IMR-90 (cell line): Measurements from ENCODE around the gene KDM4B. TPM values are rescaled to one million over a fixed set of nuclear protein-coding genes. Genes with fewer than 3 reads are reported as not detected.
A peak's percentile ranks its signal among the peaks of the same experiment; 100 is the strongest.

Experiments used
- ATAC-seq: fragments of 200-7000 bp; cut with Tn5 transposase; 2 replicates; pipeline ENCODE4 v1.9.1; 2020; ENCODE audit warnings: low read depth, mild to moderate bottlenecking, moderate library complexity
- BruUV-seq: library from RNA; stranded (reverse); fragments of 400-500 nt; replicated peaks from 2 replicates; lab custom pipeline; 2021; lab: Mats Ljungman, UMichigan
- CTCF ChIA-PET: fragments of 300-600 bp; formaldehyde crosslinking; extraction: SDS; loops from one replicate; lab custom pipeline; 2021; ENCODE audit warnings: antibody characterized with exemption; lab: Yijun Ruan, JAX
- POLR2A ChIA-PET: fragments of 300-600 bp; sonication (Branson Sonifier 250); formaldehyde crosslinking; loops from one replicate; lab custom pipeline; 2022; ENCODE audit warnings: antibody characterized with exemption; ENCODE audit not compliant: unreplicated experiment; lab: Charles Lee
- DNase-seq: peaks from one replicate; pipeline ENCODE4 v3.0.0; 2013
- H2AFZ ChIP-seq: replicated peaks from 2 replicates; pipeline ENCODE3; 2013; ENCODE audit warnings: low read length, mild to moderate bottlenecking; ENCODE audit not compliant: poor library complexity
- H2AK5ac ChIP-seq: 2 replicates; pipeline ENCODE4 v1.6.1; 2013; ENCODE audit warnings: low read depth, low read length, inconsistent platforms
- H2AK9ac ChIP-seq: replicated peaks from 2 replicates; pipeline ENCODE3; 2013; ENCODE audit warnings: mild to moderate bottlenecking, low read depth, low read length, moderate library complexity; ENCODE audit not compliant: poor library complexity
- H2BK120ac ChIP-seq: 2 replicates; pipeline ENCODE4 v1.6.1; 2013; ENCODE audit warnings: low read depth, low read length, inconsistent platforms
- H2BK15ac ChIP-seq: 3 replicates; pipeline ENCODE4 v1.6.1; 2013; ENCODE audit warnings: low read depth, low read length, inconsistent platforms
- H2BK20ac ChIP-seq: 2 replicates; pipeline ENCODE4 v1.6.1; 2013; ENCODE audit warnings: low read depth, mild to moderate bottlenecking, inconsistent platforms, low read length, moderate library complexity
- H2BK5ac ChIP-seq: 2 replicates; pipeline ENCODE4 v1.6.1; 2013; ENCODE audit warnings: mild to moderate bottlenecking, low read depth, low read length, inconsistent platforms; ENCODE audit not compliant: poor library complexity, severe bottlenecking
- H3K14ac ChIP-seq: replicated peaks from 2 replicates; pipeline ENCODE4 v1.6.1; 2013; ENCODE audit warnings: low read depth, low read length, inconsistent platforms
- H3K18ac ChIP-seq: 2 replicates; pipeline ENCODE4 v1.6.1; 2013; ENCODE audit warnings: low read depth, low read length, control low read depth
- H3K23ac ChIP-seq: 2 replicates; pipeline ENCODE4 v1.6.1; 2013; ENCODE audit warnings: low read depth, low read length, inconsistent platforms
- H3K27ac ChIP-seq: 2 replicates; pipeline ENCODE4 v1.5.1; 2013; ENCODE audit warnings: mild to moderate bottlenecking, control low read depth, low read length; ENCODE audit not compliant: insufficient read depth
- H3K27me3 ChIP-seq: 2 replicates; pipeline ENCODE4 v1.6.1; 2013; ENCODE audit warnings: low read length; ENCODE audit not compliant: control insufficient read depth, insufficient read depth
- H3K36me3 ChIP-seq: 2 replicates; pipeline ENCODE4 v1.6.1; 2013; ENCODE audit warnings: low read length, mixed read lengths; ENCODE audit not compliant: control insufficient read depth, insufficient read depth
- H3K4ac ChIP-seq: 2 replicates; pipeline ENCODE4 v1.6.1; 2013; ENCODE audit warnings: low read depth, low read length, inconsistent platforms
- H3K4me1 ChIP-seq: 2 replicates; pipeline ENCODE4 v1.6.1; 2013; ENCODE audit warnings: low read length, mixed read lengths; ENCODE audit not compliant: control insufficient read depth, insufficient read depth
- H3K4me2 ChIP-seq: 2 replicates; pipeline ENCODE4 v1.6.1; 2013; ENCODE audit warnings: low read depth, mild to moderate bottlenecking, control low read depth, low read length, moderate library complexity
- H3K4me3 ChIP-seq: 2 replicates; pipeline ENCODE4 v1.5.1; 2013; ENCODE audit warnings: low read depth, mild to moderate bottlenecking, control low read depth, low read length, moderate library complexity; ENCODE audit not compliant: insufficient read depth
- H3K56ac ChIP-seq: 2 replicates; pipeline ENCODE4 v1.6.1; 2013; ENCODE audit warnings: low read length, inconsistent platforms; ENCODE audit not compliant: insufficient read depth; ENCODE audit errors: extremely low read depth
- H3K79me1 ChIP-seq, 2 experiments: 2 replicates each; pipeline ENCODE4 v1.6.1; 2013; ENCODE audit warnings: low read length in 2 of 2, inconsistent platforms in 1 of 2, low read depth in 1 of 2
- H3K9ac ChIP-seq: 2 replicates; pipeline ENCODE4 v1.6.1; 2013; ENCODE audit warnings: low read depth, low read length, control low read depth
- H3K9me1 ChIP-seq: 2 replicates; pipeline ENCODE4 v1.6.1; 2013; ENCODE audit warnings: low read length, inconsistent platforms; ENCODE audit not compliant: insufficient read depth
- H3K9me3 ChIP-seq: 2 replicates; pipeline ENCODE4 v1.6.1; 2013; ENCODE audit warnings: low read length; ENCODE audit not compliant: control insufficient read depth, insufficient read depth
- H4K20me1 ChIP-seq: 2 replicates; pipeline ENCODE4 v1.6.1; 2013; ENCODE audit warnings: low read length, inconsistent platforms; ENCODE audit not compliant: insufficient read depth
- H4K5ac ChIP-seq: 2 replicates; pipeline ENCODE4 v1.6.1; 2013; ENCODE audit warnings: mild to moderate bottlenecking, low read depth, low read length, control low read depth
- H4K8ac ChIP-seq, 2 experiments: 2 replicates each; pipeline ENCODE4 v1.6.1; 2013; ENCODE audit warnings: low read depth in 2 of 2, low read length in 2 of 2, control low read depth in 1 of 2, inconsistent platforms in 1 of 2
- H4K91ac ChIP-seq: 2 replicates; pipeline ENCODE4 v1.6.1; 2013; ENCODE audit warnings: low read depth, low read length, inconsistent platforms; ENCODE audit not compliant: insufficient read depth
- CEBPB ChIP-seq: IDR thresholded peaks from 2 replicates; pipeline ENCODE4 v1.6.1; 2012; ENCODE audit warnings: low read depth, low read length, improper control_type of control experiment
- CHD1 ChIP-seq: IDR thresholded peaks from 2 replicates; pipeline ENCODE4 v1.6.1; 2012; ENCODE audit warnings: low read depth, low read length, improper control_type of control experiment
- CTCF ChIP-seq: conservative IDR thresholded peaks from 2 replicates; pipeline ENCODE4 v1.5.1; 2012; ENCODE audit warnings: mild to moderate bottlenecking, low read depth, low read length, improper control_type of control experiment
- FOS ChIP-seq: fragments of 150-350 bp; IDR thresholded peaks from 2 replicates; pipeline ENCODE4 v1.6.1; 2016; ENCODE audit warnings: low read depth, low read length
- NFE2L2 ChIP-seq: fragments of 150-350 bp; IDR thresholded peaks from 2 replicates; pipeline ENCODE4 v1.6.1; 2016; ENCODE audit warnings: low read depth, mild to moderate bottlenecking, low read length
- POLR2A ChIP-seq: IDR thresholded peaks from 2 replicates; pipeline ENCODE4 v1.6.1; 2012; ENCODE audit warnings: mild to moderate bottlenecking, low read depth, low read length
- RCOR1 ChIP-seq: IDR thresholded peaks from 2 replicates; pipeline ENCODE4 v1.6.1; 2012; ENCODE audit warnings: mild to moderate bottlenecking, low read length, improper control_type of control experiment; ENCODE audit not compliant: insufficient replicate concordance
- RFX5 ChIP-seq: IDR thresholded peaks from 2 replicates; pipeline ENCODE4 v1.8.0; 2012; ENCODE audit warnings: low read depth, mild to moderate bottlenecking, low read length, moderate library complexity
- SMC3 ChIP-seq: fragments of 150-350 bp; IDR thresholded peaks from 2 replicates; pipeline ENCODE4 v1.6.1; 2016; ENCODE audit warnings: low read depth, mild to moderate bottlenecking, antibody characterized with exemption, low read length, moderate library complexity
- WGBS, 2 experiments: methylation state at CpG; one replicate each; pipeline versions ENCODE4 v1.1.5 to v1.1.7; 2013; ENCODE audit warnings: missing lambda C conversion rate in 2 of 2; ENCODE audit not compliant: insufficient read length in 1 of 2; ENCODE audit errors: extremely low coverage in 2 of 2; 5-methylcytosine and 5-hydroxymethylcytosine counted together
- dilution Hi-C: fragments of 300-500 bp; cut with HindIII; formaldehyde crosslinking; loops from one replicate; pipeline ENCODE4 v1.14.3; 2018; ENCODE audit warnings: low sequenced_read_pairs; ENCODE audit not compliant: unreplicated experiment
- in situ Hi-C: fragments of 300-500 bp; cut with MboI; formaldehyde crosslinking; loops from 3 replicates; pipeline ENCODE4 v1.14.3; 2019; ENCODE audit warnings: low sequenced_read_pairs, inconsistent platforms, mixed read lengths
- intact Hi-C: fragments of 100-400 bp; cut with micrococcal nuclease; formaldehyde crosslinking; loops from 2 replicates; pipeline ENCODE4 v1.10.0; 2022
- polyA plus RNA-seq, 3 experiments: library from polyadenylated mRNA; depleted of rRNA; stranded (reverse); fragments of >200 nt; gene quantifications; 2 replicates each; pipeline ENCODE4 v1.2.3, GENCODE V29; 2012; ENCODE audit warnings: low replicate concordance in 1 of 3
- total RNA-seq: library from RNA; depleted of rRNA; stranded (reverse); fragments of >200 nt; gene quantifications from 2 replicates; pipeline ENCODE4 v1.2.3, GENCODE V29; 2012

Gene KDM4B
- total and polyA plus RNA-seq, 2 of the 4 experiments (the other 2 are of a cell fraction), result 5.0 to 17.9 TPM

DNA sequence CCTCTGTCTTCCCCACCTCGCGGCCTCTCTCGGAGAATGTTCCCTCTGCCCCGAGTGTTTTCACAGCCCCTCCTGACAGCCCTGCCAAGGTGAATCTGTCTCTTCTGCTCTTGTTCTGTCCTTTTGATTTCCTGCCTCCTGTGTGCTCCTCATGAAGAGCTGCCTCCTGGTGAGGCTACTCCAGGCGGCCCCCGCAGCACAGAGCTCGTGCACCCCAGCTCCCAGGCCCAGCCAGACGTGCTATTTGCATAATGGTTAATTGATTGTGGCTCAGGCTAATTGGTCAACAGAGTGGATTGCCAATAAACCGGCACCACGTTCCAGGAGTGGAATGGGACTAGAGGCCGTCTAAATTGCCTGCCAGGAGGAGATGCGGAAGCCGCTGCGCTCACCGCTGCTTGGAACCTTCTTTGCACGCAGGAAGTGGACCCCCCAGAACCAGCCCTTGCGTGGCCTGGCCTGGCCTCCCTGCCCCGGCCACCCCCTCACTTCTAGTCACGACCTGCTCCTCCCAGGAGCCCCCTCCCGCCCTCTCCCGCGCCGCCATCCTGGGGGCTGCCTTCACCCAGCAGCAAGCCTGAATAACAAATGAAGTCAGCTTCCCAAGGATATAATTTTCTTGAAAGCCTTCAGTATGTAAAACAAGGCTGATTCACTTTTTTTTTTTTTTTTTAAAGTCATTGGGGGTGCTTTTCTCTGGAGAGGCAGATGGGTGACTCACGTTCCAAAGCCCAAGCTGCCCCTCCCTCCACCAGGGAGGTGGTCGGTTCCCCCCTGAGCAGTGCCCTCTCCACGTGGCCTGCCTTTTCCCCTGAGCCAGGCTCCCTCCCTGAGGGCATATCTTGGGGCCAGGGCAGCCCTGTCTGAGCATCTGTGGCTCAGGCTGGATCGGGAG, 144.0 kb downstream of the KDM4B start (continued):
- TF ChIP-seq FOS (no peak; the same call in 1 of the 2 replicates), RFX5 (no peak)

- H2BK15ac ChIP-seq, result no peak overlapping the region
- ChIA-PET CTCF (no interaction called here), POLR2A (no interaction called here)
- intact Hi-C loops (no loop called here), dilution Hi-C loops (no loop called here), in situ Hi-C loops (no loop called here)
- WGBS, 2 experiments, result 94% methylated on average over 22 of the region's 43 CpGs; no CpG with 5 or more reads in 1 of the 2 experiments
- no peak overlapping the region for H3K4ac ChIP-seq
- peak overlapping the region; percentile 35; the same call in 1 of the 2 replicates for H2AK5ac ChIP-seq
- no peak overlapping the region for H3K18ac ChIP-seq
- H3K14ac ChIP-seq, result no peak overlapping the region
- H3K36me3 ChIP-seq, result peaks cover 42% of the 10 kb centered on the region
- H4K5ac ChIP-seq, result no peak overlapping the region
- peaks cover 11% of the 10 kb centered on the region for H4K20me1 ChIP-seq
- H2BK5ac ChIP-seq, result no peak overlapping the region
- peak overlapping the region; percentile 72 for H2AFZ ChIP-seq
- no peak overlapping the region for H2BK20ac ChIP-seq
- DNase-seq (no peak), ATAC-seq (no peak)
- H2BK120ac ChIP-seq, result no peak overlapping the region
- peaks cover 0 to 6% of the 10 kb centered on the region in 2 experiments; a peak in 3 of 4 replicates for H3K79me1 ChIP-seq
- no peak for TF ChIP-seq CTCF
- TF ChIP-seq POLR2A, result no peak
- no peak for TF ChIP-seq SMC3
- TF ChIP-seq RCOR1, result no peak
- TF ChIP-seq NFE2L2, result no peak
- TF ChIP-seq CHD1, result no peak
- no peak for TF ChIP-seq CEBPB
- no peak overlapping the region for H3K56ac ChIP-seq
- H3K27ac ChIP-seq, result no peak overlapping the region
- BruUV-seq, result no TSS peak
- peaks cover 2% of the 10 kb centered on the region; the same call in 1 of the 2 replicates for H3K9me3 ChIP-seq
- 0 out of 2 replicates have a peak, but pooled peaks cover 3% of the 10 kb centered on the region for H3K9me1 ChIP-seq
- H2AK9ac ChIP-seq, result peak overlapping the region; percentile 42
- no peaks in the 10 kb centered on the region for H3K27me3 ChIP-seq
- H4K91ac ChIP-seq, result no peak overlapping the region
- H3K4me1 ChIP-seq, result peaks cover 5% of the 10 kb centered on the region; the same call in 1 of the 2 replicates
- no peak overlapping the region for H3K4me2 ChIP-seq
- H4K8ac ChIP-seq, result no peak overlapping the region
- H3K23ac ChIP-seq, result no peak overlapping the region
- H3K9ac ChIP-seq, result no peak overlapping the region
- H3K4me3 ChIP-seq, result no peak overlapping the region
Observed at GRCh38 chr19:5113633-5114586, 145.0 kb downstream of the KDM4B start.
